HepG2 (cell line): ENCODE measurements around the gene RING1. TPM values are rescaled to one million over a fixed set of nuclear protein-coding genes. Genes with fewer than 3 reads are reported as not detected.

Experiments
- BCL6 ChIP-seq: IDR thresholded peaks from 2 replicates; pipeline ENCODE4 v1.6.1; 2016; ENCODE audit warnings: missing genetic modification reagents, missing compliant biosample characterization
- HES4 ChIP-seq: sonication (generic); formaldehyde crosslinking; IDR thresholded peaks from 2 replicates; pipeline ENCODE4 v1.9.0; 2021; ENCODE audit warnings: mild to moderate bottlenecking, missing genetic modification reagents, borderline replicate concordance
- MTF1 ChIP-seq: sonication (generic); formaldehyde crosslinking; IDR thresholded peaks from 2 replicates; pipeline ENCODE4 v1.5.0; 2020; ENCODE audit warnings: missing genetic modification reagents
- NFE2 ChIP-seq: sonication (generic); formaldehyde crosslinking; IDR thresholded peaks from 2 replicates; pipeline ENCODE4 v1.4.0; 2020; ENCODE audit warnings: missing genetic modification reagents
- NFE2L1 ChIP-seq: sonication (generic); formaldehyde crosslinking; IDR thresholded peaks from 2 replicates; pipeline ENCODE4 v1.4.0; 2020; ENCODE audit warnings: missing genetic modification reagents, mild to moderate bottlenecking, borderline replicate concordance
- PRMT3 ChIP-seq: sonication (generic); formaldehyde crosslinking; IDR thresholded peaks from 2 replicates; pipeline ENCODE4 v1.8.1; 2022; ENCODE audit warnings: low read depth, mild to moderate bottlenecking, moderate library complexity, missing genetic modification reagents, borderline replicate concordance
- RFXANK ChIP-seq: IDR thresholded peaks from 2 replicates; pipeline ENCODE4 v1.6.1; 2016
- SETDB1 ChIP-seq: sonication (generic); formaldehyde crosslinking; IDR thresholded peaks from 2 replicates; pipeline ENCODE4 v1.5.1; 2020; ENCODE audit warnings: missing genetic modification reagents, mild to moderate bottlenecking, borderline replicate concordance
- TGIF2 ChIP-seq: IDR thresholded peaks from 2 replicates; pipeline ENCODE4 v1.6.1; 2016; ENCODE audit warnings: control low read depth, missing compliant biosample characterization
- ZNF616 ChIP-seq: sonication (generic); formaldehyde crosslinking; IDR thresholded peaks from 2 replicates; pipeline ENCODE4 v1.5.0; 2020; ENCODE audit warnings: low read depth, mild to moderate bottlenecking, missing genetic modification reagents
- ZNF7 ChIP-seq: IDR thresholded peaks from 2 replicates; pipeline ENCODE4 v1.6.1; 2016; ENCODE audit warnings: missing biosample characterization, missing genetic modification reagents
- ZNF720 ChIP-seq: sonication (generic); formaldehyde crosslinking; IDR thresholded peaks from 2 replicates; pipeline ENCODE4 v1.4.0; 2020; ENCODE audit warnings: missing genetic modification reagents
- ZNF883 ChIP-seq: sonication (generic); formaldehyde crosslinking; IDR thresholded peaks from 2 replicates; pipeline ENCODE4 v1.5.1; 2020; ENCODE audit warnings: mild to moderate bottlenecking, missing genetic modification reagents; ENCODE audit errors: not compliant biosample characterization
- ZSCAN22 ChIP-seq: sonication (generic); formaldehyde crosslinking; IDR thresholded peaks from 2 replicates; pipeline ENCODE4 v1.4.0; 2020; ENCODE audit warnings: mild to moderate bottlenecking, missing genetic modification reagents
- polyA plus RNA-seq, 8 experiments: library from polyadenylated mRNA; depleted of rRNA in 3 of 8; stranded (reverse) in 7 of 8; unstranded in 1 of 8; fragments of >200 nt; fragmentation: Illumina TruSeq in 4 of 8; extraction: Trizol in 4 of 8; gene quantifications; 2 replicates each; pipeline versions ENCODE4 v1.2.1 to v1.2.3, GENCODE V29; 2011 to 2016; ENCODE audit warnings: low read depth in 4 of 8, missing spikeins in 1 of 8, mixed read lengths in 1 of 8; ENCODE audit not compliant: insufficient read depth in 1 of 8
- total RNA-seq, 5 experiments: library from RNA; depleted of rRNA; stranded (reverse); fragments of >200 nt; fragmentation: Illumina TruSeq; extraction: Trizol; gene quantifications; 2 replicates each; pipeline ENCODE4 v1.2.3, GENCODE V29; 2016; ENCODE audit warnings: low read depth in 1 of 5
- TF ChIP-seq, protein P1 (sequence below): sonication (generic); formaldehyde crosslinking; IDR thresholded peaks from 2 replicates; pipeline ENCODE4 v1.9.0; 2022; ENCODE audit warnings: low read depth, missing genetic modification reagents
- TF ChIP-seq, protein P2 (sequence below): sonication (generic); formaldehyde crosslinking; IDR thresholded peaks from 2 replicates; pipeline ENCODE4 v1.4.0; 2020; ENCODE audit warnings: mild to moderate bottlenecking, missing genetic modification reagents
- TF ChIP-seq, protein P3 (sequence below): sonication (generic); formaldehyde crosslinking; IDR thresholded peaks from 2 replicates; pipeline ENCODE4 v1.4.0; 2020; ENCODE audit warnings: mild to moderate bottlenecking, missing genetic modification reagents
- TF ChIP-seq, protein P4 (sequence below): sonication (generic); formaldehyde crosslinking; IDR thresholded peaks from 2 replicates; pipeline ENCODE4 v1.5.0; 2020; ENCODE audit warnings: missing genetic modification reagents
- TF ChIP-seq, protein P5 (sequence below): IDR thresholded peaks from 2 replicates; pipeline ENCODE4 v1.6.1; 2016
- TF ChIP-seq, protein P6 (sequence below): sonication (generic); formaldehyde crosslinking; IDR thresholded peaks from 2 replicates; pipeline ENCODE4 v1.5.1; 2020; ENCODE audit warnings: mild to moderate bottlenecking, missing genetic modification reagents

Gene RING1
- total and polyA plus RNA-seq, 2 of the 13 experiments (the other 11 are each of a cell fraction or from before 2014, with no cell fraction given): 23.9 to 33.6 TPM

DNA sequence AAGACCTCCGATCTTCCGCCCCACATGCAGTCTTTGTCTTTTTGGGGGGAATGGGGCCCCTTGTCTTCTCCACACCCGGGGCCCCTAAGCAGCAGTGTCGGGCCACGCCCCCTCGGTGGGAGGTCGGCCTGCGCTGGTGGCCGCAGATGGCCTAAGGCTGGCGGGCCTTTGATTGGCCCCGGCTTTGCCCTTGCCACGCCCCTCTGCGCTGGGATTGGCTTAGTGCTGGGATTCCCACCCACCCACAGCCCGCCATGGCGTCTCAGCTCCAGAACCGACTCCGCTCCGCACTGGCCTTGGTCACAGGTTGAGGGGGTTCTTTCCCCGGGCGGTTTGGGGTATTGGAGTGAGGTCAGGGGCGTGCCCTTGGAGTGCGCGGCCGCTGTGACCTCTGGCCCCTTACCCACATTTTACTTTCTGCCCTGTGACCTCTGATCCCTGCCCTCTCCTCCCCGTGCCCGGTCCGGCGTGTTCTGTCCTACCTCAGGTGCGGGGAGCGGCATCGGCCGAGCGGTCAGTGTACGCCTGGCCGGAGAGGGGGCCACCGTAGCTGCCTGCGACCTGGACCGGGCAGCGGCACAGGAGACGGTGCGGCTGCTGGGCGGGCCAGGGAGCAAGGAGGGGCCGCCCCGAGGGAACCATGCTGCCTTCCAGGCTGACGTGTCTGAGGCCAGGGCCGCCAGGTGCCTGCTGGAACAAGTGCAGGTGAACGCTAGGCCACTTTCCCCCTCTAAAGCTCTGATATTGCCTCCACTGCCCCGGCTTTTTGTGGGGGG, 3.7 kb upstream of the RING1 start, which contains the start of gene HSD17B8 (continued):
- TF ChIP-seq, protein P1, sequence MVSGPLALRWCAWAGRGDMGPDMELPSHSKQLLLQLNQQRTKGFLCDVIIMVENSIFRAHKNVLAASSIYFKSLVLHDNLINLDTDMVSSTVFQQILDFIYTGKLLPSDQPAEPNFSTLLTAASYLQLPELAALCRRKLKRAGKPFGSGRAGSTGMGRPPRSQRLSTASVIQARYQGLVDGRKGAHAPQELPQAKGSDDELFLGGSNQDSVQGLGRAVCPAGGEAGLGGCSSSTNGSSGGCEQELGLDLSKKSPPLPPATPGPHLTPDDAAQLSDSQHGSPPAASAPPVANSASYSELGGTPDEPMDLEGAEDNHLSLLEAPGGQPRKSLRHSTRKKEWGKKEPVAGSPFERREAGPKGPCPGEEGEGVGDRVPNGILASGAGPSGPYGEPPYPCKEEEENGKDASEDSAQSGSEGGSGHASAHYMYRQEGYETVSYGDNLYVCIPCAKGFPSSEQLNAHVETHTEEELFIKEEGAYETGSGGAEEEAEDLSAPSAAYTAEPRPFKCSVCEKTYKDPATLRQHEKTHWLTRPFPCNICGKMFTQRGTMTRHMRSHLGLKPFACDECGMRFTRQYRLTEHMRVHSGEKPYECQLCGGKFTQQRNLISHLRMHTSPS (CRISPR knock-in tag): peak; percentile 62; the same call in 1 of the 2 replicates
- 0 out of 2 replicates have a peak, but pooled peaks have one; percentile 14 for TF ChIP-seq BCL6 (CRISPR knock-in tag)
- TF ChIP-seq MTF1 (CRISPR knock-in tag): no peak
- 0 out of 2 replicates have a peak, but pooled peaks have one; percentile 65 for TF ChIP-seq TGIF2
- peak; percentile 76; the same call in 1 of the 2 replicates for TF ChIP-seq HES4 (CRISPR knock-in tag)
- no peak for TF ChIP-seq SETDB1 (CRISPR knock-in tag)
- TF ChIP-seq, protein P2, sequence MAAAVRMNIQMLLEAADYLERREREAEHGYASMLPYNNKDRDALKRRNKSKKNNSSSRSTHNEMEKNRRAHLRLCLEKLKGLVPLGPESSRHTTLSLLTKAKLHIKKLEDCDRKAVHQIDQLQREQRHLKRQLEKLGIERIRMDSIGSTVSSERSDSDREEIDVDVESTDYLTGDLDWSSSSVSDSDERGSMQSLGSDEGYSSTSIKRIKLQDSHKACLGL (CRISPR knock-in tag): peak; percentile 74; the same call in 1 of the 2 replicates
- TF ChIP-seq, protein P3, sequence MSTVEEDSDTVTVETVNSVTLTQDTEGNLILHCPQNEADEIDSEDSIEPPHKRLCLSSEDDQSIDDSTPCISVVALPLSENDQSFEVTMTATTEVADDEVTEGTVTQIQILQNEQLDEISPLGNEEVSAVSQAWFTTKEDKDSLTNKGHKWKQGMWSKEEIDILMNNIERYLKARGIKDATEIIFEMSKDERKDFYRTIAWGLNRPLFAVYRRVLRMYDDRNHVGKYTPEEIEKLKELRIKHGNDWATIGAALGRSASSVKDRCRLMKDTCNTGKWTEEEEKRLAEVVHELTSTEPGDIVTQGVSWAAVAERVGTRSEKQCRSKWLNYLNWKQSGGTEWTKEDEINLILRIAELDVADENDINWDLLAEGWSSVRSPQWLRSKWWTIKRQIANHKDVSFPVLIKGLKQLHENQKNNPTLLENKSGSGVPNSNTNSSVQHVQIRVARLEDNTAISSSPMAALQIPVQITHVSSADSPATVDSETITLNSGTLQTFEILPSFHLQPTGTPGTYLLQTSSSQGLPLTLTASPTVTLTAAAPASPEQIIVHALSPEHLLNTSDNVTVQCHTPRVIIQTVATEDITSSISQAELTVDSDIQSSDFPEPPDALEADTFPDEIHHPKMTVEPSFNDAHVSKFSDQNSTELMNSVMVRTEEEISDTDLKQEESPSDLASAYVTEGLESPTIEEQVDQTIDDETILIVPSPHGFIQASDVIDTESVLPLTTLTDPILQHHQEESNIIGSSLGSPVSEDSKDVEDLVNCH (CRISPR knock-in tag): 0 out of 2 replicates have a peak, but pooled peaks have one; percentile 57
- TF ChIP-seq NFE2 (CRISPR knock-in tag): no peak
- peak; percentile 60; the same call in 1 of the 2 replicates for TF ChIP-seq RFXANK (CRISPR knock-in tag)
- TF ChIP-seq, protein P4, sequence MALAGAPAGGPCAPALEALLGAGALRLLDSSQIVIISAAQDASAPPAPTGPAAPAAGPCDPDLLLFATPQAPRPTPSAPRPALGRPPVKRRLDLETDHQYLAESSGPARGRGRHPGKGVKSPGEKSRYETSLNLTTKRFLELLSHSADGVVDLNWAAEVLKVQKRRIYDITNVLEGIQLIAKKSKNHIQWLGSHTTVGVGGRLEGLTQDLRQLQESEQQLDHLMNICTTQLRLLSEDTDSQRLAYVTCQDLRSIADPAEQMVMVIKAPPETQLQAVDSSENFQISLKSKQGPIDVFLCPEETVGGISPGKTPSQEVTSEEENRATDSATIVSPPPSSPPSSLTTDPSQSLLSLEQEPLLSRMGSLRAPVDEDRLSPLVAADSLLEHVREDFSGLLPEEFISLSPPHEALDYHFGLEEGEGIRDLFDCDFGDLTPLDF (CRISPR knock-in tag): peak; percentile 72
- TF ChIP-seq ZSCAN22 (CRISPR knock-in tag): no peak
- TF ChIP-seq PRMT3 (CRISPR knock-in tag): no peak
- TF ChIP-seq ZNF616 (CRISPR knock-in tag): no peak
- peak; percentile 19 for TF ChIP-seq ZNF883
- TF ChIP-seq ZNF720 (CRISPR knock-in tag): no peak
- no peak for TF ChIP-seq NFE2L1 (CRISPR knock-in tag)
- TF ChIP-seq ZNF7 (CRISPR knock-in tag): no peak
- TF ChIP-seq, protein P5, sequence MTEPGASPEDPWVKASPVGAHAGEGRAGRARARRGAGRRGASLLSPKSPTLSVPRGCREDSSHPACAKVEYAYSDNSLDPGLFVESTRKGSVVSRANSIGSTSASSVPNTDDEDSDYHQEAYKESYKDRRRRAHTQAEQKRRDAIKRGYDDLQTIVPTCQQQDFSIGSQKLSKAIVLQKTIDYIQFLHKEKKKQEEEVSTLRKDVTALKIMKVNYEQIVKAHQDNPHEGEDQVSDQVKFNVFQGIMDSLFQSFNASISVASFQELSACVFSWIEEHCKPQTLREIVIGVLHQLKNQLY (CRISPR knock-in tag): no peak
- TF ChIP-seq, protein P6, sequence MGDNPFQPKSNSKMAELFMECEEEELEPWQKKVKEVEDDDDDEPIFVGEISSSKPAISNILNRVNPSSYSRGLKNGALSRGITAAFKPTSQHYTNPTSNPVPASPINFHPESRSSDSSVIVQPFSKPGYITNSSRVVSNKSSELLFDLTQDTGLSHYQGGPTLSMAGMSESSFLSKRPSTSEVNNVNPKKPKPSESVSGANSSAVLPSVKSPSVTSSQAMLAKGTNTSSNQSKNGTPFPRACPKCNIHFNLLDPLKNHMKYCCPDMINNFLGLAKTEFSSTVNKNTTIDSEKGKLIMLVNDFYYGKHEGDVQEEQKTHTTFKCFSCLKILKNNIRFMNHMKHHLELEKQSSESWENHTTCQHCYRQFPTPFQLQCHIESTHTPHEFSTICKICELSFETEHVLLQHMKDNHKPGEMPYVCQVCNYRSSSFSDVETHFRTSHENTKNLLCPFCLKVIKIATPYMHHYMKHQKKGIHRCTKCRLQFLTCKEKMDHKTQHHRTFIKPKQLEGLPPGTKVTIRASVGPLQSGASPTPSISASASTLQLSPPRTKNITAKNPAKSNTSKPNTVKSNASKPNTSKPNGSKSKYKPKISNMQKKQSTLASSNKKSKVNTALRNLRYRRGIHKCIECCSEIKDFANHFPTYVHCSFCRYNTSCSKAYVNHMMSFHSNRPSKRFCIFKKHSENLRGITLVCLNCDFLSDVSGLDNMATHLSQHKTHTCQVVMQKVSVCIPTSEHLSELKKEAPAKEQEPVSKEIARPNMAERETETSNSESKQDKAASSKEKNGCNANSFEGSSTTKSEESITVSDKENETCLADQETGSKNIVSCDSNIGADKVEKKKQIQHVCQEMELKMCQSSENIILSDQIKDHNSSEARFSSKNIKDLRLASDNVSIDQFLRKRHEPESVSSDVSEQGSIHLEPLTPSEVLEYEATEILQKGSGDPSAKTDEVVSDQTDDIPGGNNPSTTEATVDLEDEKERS (CRISPR knock-in tag): no peak
